T-cell (primary cell): ENCODE data around the gene GFI1B. TPM values are rescaled to one million over a fixed set of nuclear protein-coding genes. Genes with fewer than 3 reads are reported as not detected.

Experiments
- ATAC-seq, 4 experiments: fragments of 200-7000 bp in 3 of 4; fragments of 150-1000 bp in 1 of 4; cut with Tn5 transposase; replicated peaks in 1 of 4; 1 replicate in 3 of 4; 2 replicates in 1 of 4; pipeline ENCODE4 v1.10.0; 2021; ENCODE audit warnings: moderate library complexity in 3 of 4, mild to moderate bottlenecking in 2 of 4, moderate number of reproducible peaks in 1 of 4
- CTCF ChIA-PET, 2 donors: fragments of 300-600 bp; sonication (Branson Sonifier 250); formaldehyde crosslinking; loops; one replicate each; lab custom pipeline; 2022; ENCODE audit warnings: antibody characterized with exemption in 2 of 2; lab: Charles Lee
- POLR2A ChIA-PET, 2 donors: fragments of 300-600 bp; sonication (Branson Sonifier 250); formaldehyde crosslinking; loops; one replicate each; lab custom pipeline; 2022; ENCODE audit warnings: antibody characterized with exemption in 2 of 2; lab: Charles Lee
- DNase-seq, 35 experiments: peaks; one replicate each; pipeline versions ENCODE4 v3.0.0 to v3.0.0-alpha.2; 2013 to 2023
- H3K27ac ChIP-seq: one replicate; pipeline ENCODE4 v1.5.1; 2013; ENCODE audit warnings: low read length
- H3K27me3 ChIP-seq, 2 experiments: replicated peaks in 1 of 2; 1 replicate in 1 of 2; 2 replicates in 1 of 2; pipeline versions ENCODE4 v1.6.1 to v1.7.0; 2013; ENCODE audit warnings: low read length in 1 of 2, mixed read lengths in 1 of 2; ENCODE audit not compliant: control insufficient read depth in 2 of 2, insufficient read depth in 2 of 2; ENCODE audit errors: extremely low read depth in 1 of 2
- H3K36me3 ChIP-seq, 2 donors: 1 replicate in 1 of 2; 2 replicates in 1 of 2; pipeline versions ENCODE4 v1.6.1 to v1.7.0; 2013; ENCODE audit warnings: low read length in 1 of 2; ENCODE audit not compliant: control insufficient read depth in 2 of 2, insufficient read depth in 1 of 2; ENCODE audit errors: extremely low read depth in 1 of 2
- H3K4me1 ChIP-seq, 2 experiments: 1 replicate in 1 of 2; 2 replicates in 1 of 2; pipeline versions ENCODE4 v1.6.1 to v1.7.0; 2013; ENCODE audit warnings: low read length in 2 of 2, mixed read lengths in 1 of 2; ENCODE audit not compliant: insufficient read depth in 2 of 2, control insufficient read depth in 1 of 2; ENCODE audit errors: extremely low read depth in 1 of 2
- H3K4me3 ChIP-seq, 2 donors: 1 replicate in 1 of 2; 2 replicates in 1 of 2; pipeline versions ENCODE4 v1.5.1 to v1.7.0; 2013; ENCODE audit warnings: mild to moderate bottlenecking in 2 of 2, low read length in 1 of 2, moderate library complexity in 1 of 2; ENCODE audit not compliant: control insufficient read depth in 1 of 2; ENCODE audit errors: extremely low read depth in 1 of 2
- H3K9me3 ChIP-seq: 2 replicates; pipeline ENCODE4 v1.7.0; 2013
- H3K27ac Mint-ChIP-seq, 2 donors: one replicate each; pipeline ENCODE4 v1.8.0; 2020 to 2021; ENCODE audit warnings: mild to moderate bottlenecking in 2 of 2, mixed read lengths in 2 of 2
- H3K27me3 Mint-ChIP-seq, 2 donors: one replicate each; pipeline ENCODE4 v1.8.0; 2021 to 2022; ENCODE audit warnings: mixed read lengths in 2 of 2
- H3K36me3 Mint-ChIP-seq: one replicate; pipeline ENCODE4 v1.8.0; 2021; ENCODE audit warnings: mixed read lengths
- H3K4me1 Mint-ChIP-seq, 3 donors: one replicate each; pipeline ENCODE4 v1.8.0; 2020 to 2022; ENCODE audit warnings: mixed read lengths in 3 of 3, mild to moderate bottlenecking in 1 of 3
- H3K4me3 Mint-ChIP-seq, 3 donors: one replicate each; pipeline ENCODE4 v1.8.0; 2020 to 2022; ENCODE audit warnings: mild to moderate bottlenecking in 3 of 3, mixed read lengths in 3 of 3, moderate library complexity in 3 of 3
- H3K9me3 Mint-ChIP-seq, 3 donors: one replicate each; pipeline ENCODE4 v1.8.0; 2020 to 2022; ENCODE audit warnings: mixed read lengths in 3 of 3
- WGBS: methylation state at CpG from one replicate; pipeline ENCODE4 v1.1.5; 2013; ENCODE audit warnings: missing lambda C conversion rate; ENCODE audit not compliant: insufficient coverage; 5-methylcytosine and 5-hydroxymethylcytosine counted together
- total RNA-seq, 35 experiments: library from RNA in 6 of 35; stranded (reverse) in 6 of 35; fragments of 120-200 nt in 1 of 35; gene quantifications; one replicate each; pipeline versions ENCODE4 v1.2.1 to v1.2.4 and lab custom pipeline; 2013 to 2026

GFI1B gene
- total RNA-seq, 5 donors from 2014 or later (not counting 1 experiment from before 2014, with no cell fraction given), result 0.18 to 0.67 (median 0.37) TPM; not detected in 1

- ATAC-seq (peak in 1 of 4 experiments; percentile 63), DNase-seq (peak in 2 of 35 experiments; percentile 9 to 14)
- no peaks in the 10 kb centered on the region for H3K36me3 ChIP-seq
- H3K4me1 Mint-ChIP-seq, result peaks cover 9 to 13% (median 12%) of the 10 kb centered on the region in 3 donors
- no peaks in the 10 kb centered on the region for H3K9me3 ChIP-seq
- peaks cover 18 to 32% of the 10 kb centered on the region in 2 donors for H3K27me3 Mint-ChIP-seq
- H3K27ac Mint-ChIP-seq, result no peak overlapping the region
- no peaks in the 10 kb centered on the region for H3K36me3 Mint-ChIP-seq
- peaks cover under 1 to 52% of the 10 kb centered on the region in 2 experiments for H3K27me3 ChIP-seq
- POLR2A ChIA-PET, result no interaction called here
- H3K9me3 Mint-ChIP-seq, result no peaks in the 10 kb centered on the region
- no peak overlapping the region for H3K27ac ChIP-seq
- peaks cover 0 to 12% of the 10 kb centered on the region in 2 experiments for H3K4me1 ChIP-seq
- CTCF ChIA-PET, result interaction anchor here in 1 of 2 donors (0.7 kb wide), 1 partner anchor 39 kb away, joined by 5 read pairs; no protein-coding TSS in a partner anchor
- H3K4me3 Mint-ChIP-seq, result no peak overlapping the region
- H3K4me3 ChIP-seq, result no peak overlapping the region
- WGBS, result no CpG with 5 or more reads among the region's 5 CpGs
Measured at GRCh38 chr9:132973713-132974112, 4.8 kb upstream of the GFI1B start.

GRCh38 chr9:132975961-132976360, 2.5 kb upstream of the GFI1B start:
- H3K4me3 Mint-ChIP-seq, result no peak overlapping the region
- ATAC-seq (no peak), DNase-seq (no peak)
- ChIA-PET CTCF (interaction anchor here in 1 of 2 donors (1.0 kb wide), 1 partner anchor 35 kb away, joined by 3 read pairs; no protein-coding TSS in a partner anchor), POLR2A (no interaction called here)
- peaks cover 34 to 49% of the 10 kb centered on the region in 2 donors for H3K27me3 Mint-ChIP-seq
- peaks cover 10 to 17% (median 14%) of the 10 kb centered on the region in 3 donors for H3K4me1 Mint-ChIP-seq
- Histone ChIP-seq H3K4me1 (peaks cover 0 to 13% of the 10 kb centered on the region in 2 experiments), H3K9me3 (no peaks in the 10 kb centered on the region), H3K4me3 (no peak overlapping the region), H3K27ac (no peak overlapping the region), H3K36me3 (no peaks in the 10 kb centered on the region), H3K27me3 (peaks cover 2 to 60% of the 10 kb centered on the region in 2 experiments)
- H3K27ac Mint-ChIP-seq, result no peak overlapping the region
- H3K36me3 Mint-ChIP-seq, result no peaks in the 10 kb centered on the region
- H3K9me3 Mint-ChIP-seq, result no peaks in the 10 kb centered on the region
- 64% methylated on average over 3 of the region's 6 CpGs for WGBS

DNA sequence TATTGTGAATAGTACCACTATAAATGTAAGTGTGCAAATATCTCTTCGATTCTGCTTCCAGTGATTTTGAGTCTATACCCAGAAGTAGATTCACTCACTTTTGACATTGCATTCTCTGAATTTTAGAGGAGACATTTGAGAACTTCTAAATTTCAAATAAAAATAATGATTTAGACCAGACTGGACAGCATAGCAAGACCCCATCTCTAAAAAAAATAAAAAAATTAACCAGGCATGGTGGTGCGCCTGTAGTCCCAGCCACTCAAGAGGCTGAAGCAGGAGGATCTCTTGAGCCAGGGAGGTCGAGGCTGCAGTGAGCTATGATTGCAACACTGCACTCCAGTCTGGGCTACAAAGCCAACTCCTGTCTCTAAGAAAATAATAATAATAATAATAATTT, 1.9 kb upstream of the GFI1B start:
- ATAC-seq, result no peak
- WGBS, result 100% methylated on average over 1 of the region's 3 CpGs
- peaks cover 0 to 13% of the 10 kb centered on the region in 2 experiments for H3K4me1 ChIP-seq
- CTCF ChIA-PET, result interaction anchor here in 1 of 2 donors (1.0 kb wide), 1 partner anchor 35 kb away, joined by 3 read pairs; no protein-coding TSS in a partner anchor
- H3K4me3 Mint-ChIP-seq, result no peak overlapping the region
- no peak for DNase-seq
- peaks cover 40 to 51% of the 10 kb centered on the region in 2 donors for H3K27me3 Mint-ChIP-seq
- H3K27ac ChIP-seq, result no peak overlapping the region
- POLR2A ChIA-PET, result no interaction called here
- H3K27me3 ChIP-seq, result peaks cover 2 to 62% of the 10 kb centered on the region in 2 experiments
- no peak overlapping the region for H3K4me3 ChIP-seq
- no peaks in the 10 kb centered on the region for H3K9me3 Mint-ChIP-seq
- no peaks in the 10 kb centered on the region for H3K9me3 ChIP-seq
- H3K4me1 Mint-ChIP-seq, result peaks cover 10 to 17% (median 14%) of the 10 kb centered on the region in 3 donors
- no peaks in the 10 kb centered on the region for H3K36me3 ChIP-seq
- H3K27ac Mint-ChIP-seq, result no peak overlapping the region
- H3K36me3 Mint-ChIP-seq, result no peaks in the 10 kb centered on the region

- Histone ChIP-seq H3K36me3 (no peaks in the 10 kb centered on the region), H3K9me3 (no peaks in the 10 kb centered on the region), H3K4me1 (peaks cover 0 to 10% of the 10 kb centered on the region in 2 experiments), H3K27ac (no peak overlapping the region), H3K4me3 (no peak overlapping the region), H3K27me3 (peaks cover 2 to 63% of the 10 kb centered on the region in 2 experiments)
- no peaks in the 10 kb centered on the region for H3K36me3 Mint-ChIP-seq
- peak overlapping the region in 1 of 3 donors; percentile 19 for H3K4me3 Mint-ChIP-seq
- DNase-seq, result no peak
- ChIA-PET CTCF (interaction anchor here in 1 of 2 donors (0.8 kb wide), 1 partner anchor 183 kb away, joined by 3 read pairs; no protein-coding TSS in a partner anchor), POLR2A (interaction anchor here in 1 of 2 donors (0.6 kb wide), 1 partner anchor 117 kb away, joined by 3 read pairs; no protein-coding TSS in a partner anchor)
- H3K9me3 Mint-ChIP-seq, result no peaks in the 10 kb centered on the region
- H3K27ac Mint-ChIP-seq, result no peak overlapping the region
- WGBS, result 10% methylated on average over 1 of the region's 2 CpGs
- peaks cover 51 to 60% of the 10 kb centered on the region in 2 donors for H3K27me3 Mint-ChIP-seq
- peaks cover 9 to 12% (median 10%) of the 10 kb centered on the region in 3 donors for H3K4me1 Mint-ChIP-seq
- ATAC-seq, result no peak
Measured at GRCh38 chr9:132978112-132978450, 413 bp upstream of the GFI1B start.

DNA sequence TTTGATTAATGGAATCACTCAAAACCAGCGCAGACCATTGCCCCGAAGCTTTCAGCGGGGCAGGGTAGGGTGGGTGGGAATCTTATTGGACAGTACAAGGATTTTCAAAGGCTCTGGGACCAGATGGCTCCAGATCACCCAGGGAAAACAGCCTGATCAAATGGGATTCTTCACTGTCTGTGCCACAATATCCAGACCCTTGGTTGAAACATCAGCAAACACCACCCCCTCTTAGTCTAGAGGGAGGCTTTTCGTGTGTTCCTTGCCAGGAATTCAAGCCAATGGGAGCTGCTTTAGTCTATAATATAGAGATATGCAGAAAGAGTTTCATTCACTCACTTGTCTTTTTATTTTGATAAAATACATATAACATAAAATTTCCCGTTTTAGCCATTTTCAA, 1.7 kb downstream of the GFI1B start:
- Histone ChIP-seq H3K36me3 (no peaks in the 10 kb centered on the region), H3K4me3 (no peak overlapping the region), H3K27ac (no peak overlapping the region), H3K27me3 (peaks cover 2 to 74% of the 10 kb centered on the region in 2 experiments), H3K9me3 (no peaks in the 10 kb centered on the region), H3K4me1 (peaks cover 0 to 10% of the 10 kb centered on the region in 2 experiments)
- Mint-ChIP-seq H3K36me3 (no peaks in the 10 kb centered on the region), H3K4me1 (peaks cover 9 to 12% (median 10%) of the 10 kb centered on the region in 3 donors), H3K27me3 (peaks cover 48 to 65% of the 10 kb centered on the region in 2 donors), H3K27ac (no peak overlapping the region), H3K4me3 (no peak overlapping the region), H3K9me3 (no peaks in the 10 kb centered on the region)
- WGBS, result 24% methylated on average over 2 of the region's 5 CpGs
- ATAC-seq (no peak), DNase-seq (no peak)
- ChIA-PET POLR2A (interaction anchor here in 1 of 2 donors (0.6 kb wide), 1 partner anchor 53 kb away, joined by 7 read pairs; no protein-coding TSS in a partner anchor), CTCF (interaction anchor here in 1 of 2 donors (0.6 kb wide), 1 partner anchor 95 kb away, joined by 5 read pairs; no protein-coding TSS in a partner anchor)

DNA sequence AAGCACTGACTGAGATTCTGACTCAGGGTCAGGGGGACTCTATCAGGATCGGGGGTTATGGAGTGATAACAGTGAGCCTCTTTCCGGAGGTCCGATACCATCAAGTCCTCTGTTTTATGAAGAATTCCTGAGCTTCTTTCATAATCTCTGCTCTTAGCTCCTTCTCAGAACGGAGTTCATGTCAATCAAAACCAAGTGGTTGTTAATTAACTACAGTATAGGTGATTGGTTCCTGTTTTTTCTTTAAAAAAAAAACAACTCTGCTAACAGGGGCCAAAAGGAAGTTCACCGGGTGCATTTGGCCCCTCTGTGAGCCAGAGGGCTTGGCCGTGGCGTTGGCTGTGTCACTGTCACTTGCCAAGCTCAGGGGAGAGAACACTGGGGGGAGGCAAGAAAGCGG, 4.0 kb downstream of the GFI1B start:
- Mint-ChIP-seq H3K9me3 (no peaks in the 10 kb centered on the region), H3K36me3 (no peaks in the 10 kb centered on the region), H3K27me3 (peaks cover 53 to 77% of the 10 kb centered on the region in 2 donors), H3K4me1 (peaks cover 9 to 12% (median 10%) of the 10 kb centered on the region in 3 donors), H3K4me3 (no peak overlapping the region), H3K27ac (no peak overlapping the region)
- Histone ChIP-seq H3K9me3 (no peaks in the 10 kb centered on the region), H3K4me1 (peaks cover 0 to 9% of the 10 kb centered on the region in 2 experiments), H3K36me3 (no peaks in the 10 kb centered on the region), H3K4me3 (no peak overlapping the region), H3K27ac (no peak overlapping the region), H3K27me3 (peaks cover 2 to 87% of the 10 kb centered on the region in 2 experiments)
- DNase-seq (no peak), ATAC-seq (no peak)
- ChIA-PET CTCF (interaction anchor here in 1 of 2 donors (0.7 kb wide), 1 partner anchor 1170 kb away, joined by 4 read pairs; no protein-coding TSS in a partner anchor), POLR2A (no interaction called here)
- 32% methylated on average over 3 of the region's 8 CpGs for WGBS
